ENCODE results near the gene C12orf60. TPM values are rescaled to one million over a fixed set of nuclear protein-coding genes. Genes with fewer than 3 reads are reported as not detected.

C12orf60 gene
- total RNA-seq, 1 experiment from 2014 or later = 1.8 TPM

Other genes starting within 250 kb of the C12orf60 start
- gene PLBD1, start 235.8 kb upstream of the C12orf60 start, total RNA-seq (2021) = 31.8 to 49.6 TPM (median 32.1 TPM) in 3 replicates
- gene GUCY2C, start 107.1 kb upstream of the C12orf60 start, total RNA-seq (2021) = 3.4 to 4.3 TPM (median 3.9 TPM) in 3 replicates
- gene WBP11, start 192 bp upstream of the C12orf60 start, total RNA-seq (2021) = 98.4 to 111 TPM (median 102 TPM) in 3 replicates
- not detected in 3 replicates for gene SMCO3, start 10.5 kb downstream of the C12orf60 start, total RNA-seq (2021)
- gene ART4, start 39.9 kb downstream of the C12orf60 start, total RNA-seq (2021) = not detected in 3 replicates
- gene MGP, start 82.2 kb downstream of the C12orf60 start, total RNA-seq (2021) = 0.32 to 0.96 TPM (median 0.66 TPM) in 3 replicates
- 0.09 to 0.14 TPM in 2 of 3 replicates, not detected in the other for gene ERP27, start 134.9 kb downstream of the C12orf60 start, total RNA-seq (2021)
- 0.80 to 2.3 TPM (median 1.6 TPM) in 3 replicates for gene ARHGDIB, start 157.9 kb downstream of the C12orf60 start, total RNA-seq (2021)
- gene PDE6H, start 169.4 kb downstream of the C12orf60 start, total RNA-seq (2021) = not detected in 3 replicates